Glutamatergic neuron (in vitro differentiated cells): ENCODE measurements around the gene IFI27L2. TPM values are rescaled to one million over a fixed set of nuclear protein-coding genes. Genes with fewer than 3 reads are reported as not detected.
"Not testable (repeated sequence)": the region's sequence is repeated elsewhere in the genome, so short reads cannot be mapped to it uniquely, and the experiment has no call there.

ENCODE experiments used
- DNase-seq: peaks from one replicate; pipeline ENCODE4 v3.0.0; 2022
- H3K27ac Mint-ChIP-seq: one replicate; pipeline ENCODE4 v1.8.0; 2020; ENCODE audit warnings: mild to moderate bottlenecking, mixed read lengths, inconsistent platforms; ENCODE audit not compliant: unreplicated experiment
- H3K27me3 Mint-ChIP-seq: one replicate; pipeline ENCODE4 v1.8.0; 2020; ENCODE audit warnings: mild to moderate bottlenecking, moderate library complexity, mixed read lengths, inconsistent platforms; ENCODE audit not compliant: unreplicated experiment
- H3K36me3 Mint-ChIP-seq: one replicate; pipeline ENCODE4 v1.8.0; 2020; ENCODE audit warnings: mild to moderate bottlenecking, mixed read lengths, inconsistent platforms; ENCODE audit not compliant: unreplicated experiment
- H3K4me1 Mint-ChIP-seq: one replicate; pipeline ENCODE4 v1.8.0; 2020; ENCODE audit warnings: mild to moderate bottlenecking, low read depth, mixed read lengths, inconsistent platforms; ENCODE audit not compliant: unreplicated experiment
- H3K4me3 Mint-ChIP-seq: one replicate; pipeline ENCODE4 v1.8.0; 2020; ENCODE audit warnings: mild to moderate bottlenecking, mixed read lengths, inconsistent platforms; ENCODE audit not compliant: unreplicated experiment
- H3K9me3 Mint-ChIP-seq: one replicate; pipeline ENCODE4 v1.8.0; 2020; ENCODE audit warnings: mild to moderate bottlenecking, moderate library complexity, mixed read lengths, inconsistent platforms; ENCODE audit not compliant: unreplicated experiment
- total RNA-seq: library from RNA; stranded (reverse); fragmentation: NEBNext Ultra II Directional; extraction: Animal tissue kit (Norgen Biotek cat#: 25700); gene quantifications from one replicate; pipeline ENCODE4 v1.2.1, GENCODE V29; 2021; ENCODE audit not compliant: unreplicated experiment
- TF ChIP-seq, protein P1 (sequence below): fragments of 200-600 bp; sonication (generic); IDR thresholded peaks from one replicate; pipeline ENCODE4 v1.5.0; 2021; ENCODE audit not compliant: partially characterized antibody, unreplicated experiment

IFI27L2 gene
- total RNA-seq, 1 donor from 2014 or later = 52.7 TPM

DNA sequence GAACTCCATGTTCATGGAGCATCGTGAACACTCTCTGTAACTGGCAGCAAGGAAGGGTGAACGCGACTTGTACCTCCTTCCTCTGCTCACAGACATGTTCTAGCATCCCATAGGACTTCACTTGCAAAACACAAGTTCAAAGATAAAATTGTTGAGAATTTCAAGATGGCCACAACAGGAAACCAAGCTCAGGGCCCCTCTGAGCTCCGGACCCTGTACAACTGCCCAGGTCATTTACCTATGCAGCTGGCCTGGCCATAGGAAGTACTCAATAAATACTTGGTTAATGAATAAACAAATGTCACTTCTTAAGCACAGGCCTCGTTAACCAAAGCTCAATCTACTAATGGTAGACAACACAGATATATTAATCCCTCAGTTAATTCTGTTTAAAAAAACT is 33.1 kb upstream of the IFI27L2 start:
- TF ChIP-seq, protein P1, sequence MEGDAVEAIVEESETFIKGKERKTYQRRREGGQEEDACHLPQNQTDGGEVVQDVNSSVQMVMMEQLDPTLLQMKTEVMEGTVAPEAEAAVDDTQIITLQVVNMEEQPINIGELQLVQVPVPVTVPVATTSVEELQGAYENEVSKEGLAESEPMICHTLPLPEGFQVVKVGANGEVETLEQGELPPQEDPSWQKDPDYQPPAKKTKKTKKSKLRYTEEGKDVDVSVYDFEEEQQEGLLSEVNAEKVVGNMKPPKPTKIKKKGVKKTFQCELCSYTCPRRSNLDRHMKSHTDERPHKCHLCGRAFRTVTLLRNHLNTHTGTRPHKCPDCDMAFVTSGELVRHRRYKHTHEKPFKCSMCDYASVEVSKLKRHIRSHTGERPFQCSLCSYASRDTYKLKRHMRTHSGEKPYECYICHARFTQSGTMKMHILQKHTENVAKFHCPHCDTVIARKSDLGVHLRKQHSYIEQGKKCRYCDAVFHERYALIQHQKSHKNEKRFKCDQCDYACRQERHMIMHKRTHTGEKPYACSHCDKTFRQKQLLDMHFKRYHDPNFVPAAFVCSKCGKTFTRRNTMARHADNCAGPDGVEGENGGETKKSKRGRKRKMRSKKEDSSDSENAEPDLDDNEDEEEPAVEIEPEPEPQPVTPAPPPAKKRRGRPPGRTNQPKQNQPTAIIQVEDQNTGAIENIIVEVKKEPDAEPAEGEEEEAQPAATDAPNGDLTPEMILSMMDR = no peak
- H3K9me3 Mint-ChIP-seq = no peaks in the 10 kb centered on the region
- DNase-seq = no peak
- H3K4me1 Mint-ChIP-seq = peaks cover 5% of the 10 kb centered on the region
- no peaks in the 10 kb centered on the region for H3K36me3 Mint-ChIP-seq
- H3K27me3 Mint-ChIP-seq = peaks cover 8% of the 10 kb centered on the region
- H3K27ac Mint-ChIP-seq = no peak overlapping the region
- no peak overlapping the region for H3K4me3 Mint-ChIP-seq

DNA sequence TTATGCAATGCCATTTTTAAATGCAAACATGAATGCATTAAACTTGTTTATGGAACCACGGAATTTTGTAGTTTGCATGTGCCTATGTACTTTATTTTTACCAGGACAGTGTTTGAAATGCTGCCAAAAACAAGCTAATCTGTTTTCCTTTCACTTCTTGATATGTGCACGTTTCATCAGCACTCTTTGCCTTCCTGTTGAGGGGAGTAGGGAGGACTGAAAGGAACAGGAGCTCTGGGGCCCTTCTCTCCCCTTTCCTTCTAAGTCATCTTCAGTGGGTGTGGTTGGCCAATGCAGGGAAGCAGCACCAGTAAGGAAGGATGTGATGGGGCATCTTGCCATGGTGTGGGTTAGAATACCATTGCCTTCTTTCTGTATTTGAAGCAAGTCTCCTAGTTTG is 32.6 kb upstream of the IFI27L2 start:
- DNase-seq = no peak
- H3K4me1 Mint-ChIP-seq = peaks cover 5% of the 10 kb centered on the region
- no peak overlapping the region for H3K4me3 Mint-ChIP-seq
- H3K27me3 Mint-ChIP-seq = peaks cover 9% of the 10 kb centered on the region
- H3K9me3 Mint-ChIP-seq = no peaks in the 10 kb centered on the region
- H3K27ac Mint-ChIP-seq = no peak overlapping the region
- TF ChIP-seq, protein P1 = no peak
- H3K36me3 Mint-ChIP-seq = no peaks in the 10 kb centered on the region

DNA sequence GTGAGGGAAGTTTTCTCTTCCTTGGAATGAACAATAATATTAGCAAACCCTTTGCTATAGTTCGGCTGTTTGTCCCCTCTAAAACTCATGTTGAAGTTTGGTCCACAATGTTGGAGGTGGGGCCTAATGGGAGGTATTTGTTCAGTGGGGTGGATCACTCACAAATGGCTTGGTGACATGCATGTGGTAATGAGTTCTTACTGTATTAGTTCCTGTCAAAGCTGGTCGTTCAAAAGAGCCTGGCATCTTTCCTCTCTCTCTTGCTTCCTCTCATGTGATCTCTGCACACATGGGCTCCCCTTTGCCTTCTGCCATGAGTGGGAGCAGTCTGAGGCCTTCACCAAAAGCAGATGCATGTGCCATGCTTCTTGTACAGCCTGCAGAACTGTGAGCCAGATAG is 31.7 kb upstream of the IFI27L2 start:
- peaks cover 5% of the 10 kb centered on the region for H3K4me1 Mint-ChIP-seq
- H3K27ac Mint-ChIP-seq = no peak overlapping the region
- TF ChIP-seq, protein P1 = no peak
- peaks cover 1% of the 10 kb centered on the region for H3K36me3 Mint-ChIP-seq
- H3K27me3 Mint-ChIP-seq = peaks cover 9% of the 10 kb centered on the region
- no peak for DNase-seq
- H3K4me3 Mint-ChIP-seq = no peak overlapping the region
- no peaks in the 10 kb centered on the region for H3K9me3 Mint-ChIP-seq

DNA sequence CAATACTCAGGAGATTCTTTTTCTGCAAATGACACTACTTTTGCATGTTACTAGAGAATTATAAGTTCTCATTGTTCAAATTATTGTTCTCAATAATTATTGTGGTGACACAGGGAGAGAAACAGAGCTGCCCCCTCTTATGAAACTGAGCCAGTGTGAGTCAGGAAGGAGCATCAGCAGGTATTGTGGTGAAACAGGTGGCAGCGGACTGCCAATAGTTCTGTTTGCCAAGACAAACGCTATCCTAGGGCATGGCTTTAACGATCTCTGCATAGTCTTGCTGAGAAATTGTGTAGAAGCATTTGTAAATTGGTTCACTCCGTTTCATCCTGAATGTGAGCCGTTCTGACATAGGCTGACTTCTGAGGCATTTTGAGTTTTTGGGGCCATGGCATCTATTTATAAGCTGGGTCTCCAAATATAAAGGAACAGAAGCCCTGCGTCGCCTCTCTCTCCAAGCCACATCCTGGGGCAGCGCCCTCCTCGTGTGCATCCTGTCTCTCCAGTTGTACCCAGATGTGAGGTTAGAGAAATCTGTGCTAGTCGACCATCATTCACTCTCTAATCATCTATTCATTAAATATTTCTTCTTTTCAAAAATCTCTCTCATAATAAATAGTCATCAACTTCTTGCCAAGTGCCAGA is 29.0 kb upstream of the IFI27L2 start:
- H3K9me3 Mint-ChIP-seq = peaks cover 4% of the 10 kb centered on the region
- peaks cover 9% of the 10 kb centered on the region for H3K36me3 Mint-ChIP-seq
- no peak overlapping the region for H3K27ac Mint-ChIP-seq
- TF ChIP-seq, protein P1 = no peak
- H3K27me3 Mint-ChIP-seq = peaks cover 6% of the 10 kb centered on the region
- no peak overlapping the region for H3K4me3 Mint-ChIP-seq
- DNase-seq = no peak
- H3K4me1 Mint-ChIP-seq = no peaks in the 10 kb centered on the region

DNA sequence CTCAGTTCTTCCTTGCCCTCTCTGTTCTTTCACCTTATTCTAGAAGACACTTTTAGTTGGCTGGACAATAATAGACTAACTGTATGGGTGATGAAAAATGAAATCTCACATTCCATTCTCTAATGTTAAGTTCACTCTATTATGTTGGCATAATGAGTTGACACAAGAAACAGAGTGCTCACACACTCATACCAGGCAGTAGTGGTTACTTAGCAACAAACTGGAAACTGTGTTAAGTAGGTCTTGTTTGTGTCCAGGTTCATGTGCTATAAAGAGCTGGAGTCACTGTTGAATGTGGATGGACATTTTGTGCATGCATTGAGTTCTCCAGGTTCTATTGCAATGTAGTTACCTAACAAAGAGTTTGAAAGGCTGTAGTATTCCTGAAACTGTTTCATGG is 27.8 kb upstream of the IFI27L2 start:
- no peak overlapping the region for H3K4me3 Mint-ChIP-seq
- H3K4me1 Mint-ChIP-seq = peaks cover 2% of the 10 kb centered on the region
- peaks cover 4% of the 10 kb centered on the region for H3K9me3 Mint-ChIP-seq
- H3K36me3 Mint-ChIP-seq = peaks cover 9% of the 10 kb centered on the region
- DNase-seq = no peak
- peaks cover 5% of the 10 kb centered on the region for H3K27me3 Mint-ChIP-seq
- no peak overlapping the region for H3K27ac Mint-ChIP-seq
- TF ChIP-seq, protein P1 = no peak

DNA sequence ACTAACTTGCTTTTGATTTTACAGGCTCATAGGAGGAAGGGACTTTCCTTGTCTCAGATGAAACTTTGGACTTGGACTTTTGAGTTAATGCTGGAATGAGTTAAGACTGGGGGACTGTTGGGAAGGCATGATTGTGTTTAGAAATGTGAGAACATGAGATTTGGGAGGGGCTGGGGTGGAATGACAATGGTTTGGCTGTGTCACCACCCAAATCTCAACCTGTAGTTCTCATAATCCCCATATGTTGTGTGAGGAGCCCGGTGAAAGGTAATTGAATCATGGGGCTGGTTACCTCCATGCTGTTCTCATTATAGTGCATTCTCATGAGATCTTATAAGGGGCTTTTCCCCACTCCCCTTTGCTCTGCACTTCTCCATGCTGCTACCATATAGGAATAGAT is 26.7 kb upstream of the IFI27L2 start:
- H3K27me3 Mint-ChIP-seq, H3K36me3 Mint-ChIP-seq, H3K9me3 Mint-ChIP-seq, DNase-seq, H3K4me3 Mint-ChIP-seq, H3K4me1 Mint-ChIP-seq, H3K27ac Mint-ChIP-seq: not testable (repeated sequence)
